ENCODE data around the gene ACTR1B.

- TF ChIP-seq CTCF (IDR thresholded peaks at IDR 0.05) (no peak), POLR2A (IDR thresholded peaks at IDR 0.05) (no peak)
Observed at GRCh38 chr2:97691166-97691565, 27.3 kb upstream of the ACTR1B start.

Measured in right lobe of liver (tissue), 4 donors.